Muscle of leg (tissue), 11 donors: ENCODE results near the gene CYSLTR2. TPM values are rescaled to one million over a fixed set of nuclear protein-coding genes. Genes with fewer than 3 reads are reported as not detected.
"Not testable (repeated sequence)": the region's sequence is repeated elsewhere in the genome, so short reads cannot be mapped to it uniquely, and the experiment has no call there.

ENCODE experiments used
- DNase-seq: peaks from one replicate; pipeline ENCODE4 v3.0.0; 2013
- H3K27ac ChIP-seq: one replicate; pipeline ENCODE4 v1.5.1; 2013; ENCODE audit warnings: mild to moderate bottlenecking, low read length, control low read depth
- H3K27me3 ChIP-seq: one replicate; pipeline ENCODE4 v1.6.1; 2013; ENCODE audit warnings: low read length; ENCODE audit not compliant: control insufficient read depth, insufficient read depth
- H3K36me3 ChIP-seq: one replicate; pipeline ENCODE4 v1.6.1; 2013; ENCODE audit warnings: low read length; ENCODE audit not compliant: control insufficient read depth, insufficient read depth
- H3K4me1 ChIP-seq: one replicate; pipeline ENCODE4 v1.6.1; 2013; ENCODE audit warnings: low read length; ENCODE audit not compliant: control insufficient read depth, insufficient read depth
- H3K4me3 ChIP-seq: one replicate; pipeline ENCODE4 v1.5.1; 2013; ENCODE audit warnings: low read length, control low read depth
- H3K9me3 ChIP-seq: replicated peaks from 2 replicates; pipeline ENCODE4 v1.6.1; 2013; ENCODE audit warnings: low read depth, low read length; ENCODE audit not compliant: control insufficient read depth
- WGBS: methylation state at CpG from one replicate; pipeline ENCODE4 v1.1.5; 2013; ENCODE audit warnings: missing lambda C conversion rate; ENCODE audit not compliant: insufficient coverage; 5-methylcytosine and 5-hydroxymethylcytosine counted together
- polyA plus RNA-seq, 8 donors: library from polyadenylated mRNA; unstranded; fragments of 120-200 nt; gene quantifications; one replicate each; pipeline versions ENCODE4 v1.2.1 to v1.2.3, GENCODE V29; 2013; ENCODE audit warnings: inconsistent platforms in 1 of 8, low replicate concordance in 1 of 8; ENCODE audit not compliant: insufficient read length in 8 of 8, insufficient read depth in 1 of 8
- total RNA-seq: library from RNA; stranded (reverse); fragments of 120-200 nt; gene quantifications from one replicate; pipeline ENCODE4 v1.2.4, GENCODE V29; 2013

CYSLTR2 gene
- total and polyA plus RNA-seq, 9 donors = 0.09 to 0.74 (median 0.18) TPM

GRCh38 chr13:48682436-48682835 lies 28.7 kb downstream of the CYSLTR2 start:
- H3K27ac ChIP-seq = no peak overlapping the region
- no peaks in the 10 kb centered on the region for H3K36me3 ChIP-seq
- no peaks in the 10 kb centered on the region for H3K27me3 ChIP-seq
- H3K4me1 ChIP-seq = no peaks in the 10 kb centered on the region
- DNase-seq = no peak
- H3K9me3 ChIP-seq = no peaks in the 10 kb centered on the region
- no CpG with 5 or more reads among the region's 2 CpGs for WGBS
- no peak overlapping the region for H3K4me3 ChIP-seq

GRCh38 chr13:48686636-48687210 lies 33.0 kb downstream of the CYSLTR2 start:
- WGBS = 57% methylated on average over 2 of the region's 3 CpGs
- H3K27me3 ChIP-seq = no peaks in the 10 kb centered on the region
- peak; percentile 25 for DNase-seq
- no peaks in the 10 kb centered on the region for H3K9me3 ChIP-seq
- H3K4me1 ChIP-seq = no peaks in the 10 kb centered on the region
- no peaks in the 10 kb centered on the region for H3K36me3 ChIP-seq
- H3K4me3 ChIP-seq = no peak overlapping the region
- H3K27ac ChIP-seq = no peak overlapping the region

- Histone ChIP-seq H3K36me3 (no peaks in the 10 kb centered on the region), H3K27me3 (no peaks in the 10 kb centered on the region), H3K9me3 (no peaks in the 10 kb centered on the region), H3K27ac (no peak overlapping the region), H3K4me3 (no peak overlapping the region), H3K4me1 (no peaks in the 10 kb centered on the region)
- no CpG with 5 or more reads among the region's 3 CpGs for WGBS
- no peak for DNase-seq
Measured at GRCh38 chr13:48687249-48687648, 33.5 kb downstream of the CYSLTR2 start.

- Histone ChIP-seq H3K27ac (no peak overlapping the region), H3K4me1 (no peaks in the 10 kb centered on the region), H3K4me3 (no peak overlapping the region), H3K27me3 (no peaks in the 10 kb centered on the region), H3K36me3 (no peaks in the 10 kb centered on the region), H3K9me3 (no peaks in the 10 kb centered on the region)
- no peak for DNase-seq
- WGBS = 79% methylated on average over 3 of the region's 3 CpGs
Measured at GRCh38 chr13:48693998-48694397, 40.3 kb downstream of the CYSLTR2 start.

GRCh38 chr13:48695776-48696175 lies 42.0 kb downstream of the CYSLTR2 start:
- Histone ChIP-seq H3K36me3 (no peaks in the 10 kb centered on the region), H3K4me3 (no peak overlapping the region), H3K27me3 (no peaks in the 10 kb centered on the region), H3K27ac (no peak overlapping the region), H3K9me3 (no peaks in the 10 kb centered on the region), H3K4me1 (no peaks in the 10 kb centered on the region)
- WGBS = no CpG with 5 or more reads among the region's 2 CpGs
- peak; percentile 56 for DNase-seq

- H3K27ac ChIP-seq, H3K4me1 ChIP-seq, DNase-seq, H3K36me3 ChIP-seq, H3K4me3 ChIP-seq, H3K27me3 ChIP-seq, H3K9me3 ChIP-seq: not testable (repeated sequence)
- WGBS = 95% methylated on average over 12 of the region's 12 CpGs
Measured at GRCh38 chr13:48696676-48697075, 42.9 kb downstream of the CYSLTR2 start.

GRCh38 chr13:48707405-48707804 lies 53.7 kb downstream of the CYSLTR2 start:
- Histone ChIP-seq H3K4me1 (no peaks in the 10 kb centered on the region), H3K9me3 (no peaks in the 10 kb centered on the region), H3K27me3 (no peaks in the 10 kb centered on the region), H3K36me3 (no peaks in the 10 kb centered on the region), H3K4me3 (no peak overlapping the region), H3K27ac (no peak overlapping the region)
- DNase-seq = no peak
- WGBS = 100% methylated on average over 2 of the region's 5 CpGs

- H3K4me3 ChIP-seq = no peak overlapping the region
- no peaks in the 10 kb centered on the region for H3K27me3 ChIP-seq
- DNase-seq = no peak
- no peaks in the 10 kb centered on the region for H3K9me3 ChIP-seq
- H3K4me1 ChIP-seq = no peaks in the 10 kb centered on the region
- H3K36me3 ChIP-seq = no peaks in the 10 kb centered on the region
- WGBS = no CpG with 5 or more reads among the region's 1 CpG
- H3K27ac ChIP-seq = no peak overlapping the region
Measured at GRCh38 chr13:48708764-48709163, 55.0 kb downstream of the CYSLTR2 start.

GRCh38 chr13:48709213-48709612 lies 55.5 kb downstream of the CYSLTR2 start:
- 100% methylated on average over 1 of the region's 2 CpGs for WGBS
- Histone ChIP-seq H3K27ac (no peak overlapping the region), H3K4me3 (no peak overlapping the region), H3K36me3 (no peaks in the 10 kb centered on the region), H3K4me1 (no peaks in the 10 kb centered on the region), H3K9me3 (no peaks in the 10 kb centered on the region), H3K27me3 (no peaks in the 10 kb centered on the region)
- DNase-seq = no peak

GRCh38 chr13:48710160-48710559 lies 56.4 kb downstream of the CYSLTR2 start:
- H3K4me1 ChIP-seq = no peaks in the 10 kb centered on the region
- DNase-seq = no peak
- no CpG with 5 or more reads among the region's 1 CpG for WGBS
- no peaks in the 10 kb centered on the region for H3K36me3 ChIP-seq
- H3K27me3 ChIP-seq = no peaks in the 10 kb centered on the region
- no peak overlapping the region for H3K4me3 ChIP-seq
- no peak overlapping the region for H3K27ac ChIP-seq
- no peaks in the 10 kb centered on the region for H3K9me3 ChIP-seq

GRCh38 chr13:48712141-48712540 lies 58.4 kb downstream of the CYSLTR2 start:
- Histone ChIP-seq H3K4me1 (no peaks in the 10 kb centered on the region), H3K4me3 (no peak overlapping the region), H3K27ac (no peak overlapping the region), H3K9me3 (peaks cover 6% of the 10 kb centered on the region), H3K27me3 (no peaks in the 10 kb centered on the region), H3K36me3 (no peaks in the 10 kb centered on the region)
- DNase-seq = no peak
